HL-60 (cell line): ENCODE data around the gene MPPED1.

ENCODE experiments used
- POLR2AphosphoS5 ChIP-seq: IDR thresholded peaks from 2 replicates; pipeline ENCODE4 v1.6.1; 2012; ENCODE audit warnings: low read depth
- TF ChIP-seq, protein P1 (sequence below): IDR thresholded peaks from one replicate; pipeline ENCODE4 v1.5.1; 2011; ENCODE audit warnings: low read length, control low read depth, inconsistent platforms; ENCODE audit not compliant: insufficient read depth
- TF ChIP-seq, protein P2 (sequence below): IDR thresholded peaks from 2 replicates; pipeline ENCODE4 v1.6.1; 2012; ENCODE audit warnings: low read depth; ENCODE audit not compliant: insufficient replicate concordance

DNA sequence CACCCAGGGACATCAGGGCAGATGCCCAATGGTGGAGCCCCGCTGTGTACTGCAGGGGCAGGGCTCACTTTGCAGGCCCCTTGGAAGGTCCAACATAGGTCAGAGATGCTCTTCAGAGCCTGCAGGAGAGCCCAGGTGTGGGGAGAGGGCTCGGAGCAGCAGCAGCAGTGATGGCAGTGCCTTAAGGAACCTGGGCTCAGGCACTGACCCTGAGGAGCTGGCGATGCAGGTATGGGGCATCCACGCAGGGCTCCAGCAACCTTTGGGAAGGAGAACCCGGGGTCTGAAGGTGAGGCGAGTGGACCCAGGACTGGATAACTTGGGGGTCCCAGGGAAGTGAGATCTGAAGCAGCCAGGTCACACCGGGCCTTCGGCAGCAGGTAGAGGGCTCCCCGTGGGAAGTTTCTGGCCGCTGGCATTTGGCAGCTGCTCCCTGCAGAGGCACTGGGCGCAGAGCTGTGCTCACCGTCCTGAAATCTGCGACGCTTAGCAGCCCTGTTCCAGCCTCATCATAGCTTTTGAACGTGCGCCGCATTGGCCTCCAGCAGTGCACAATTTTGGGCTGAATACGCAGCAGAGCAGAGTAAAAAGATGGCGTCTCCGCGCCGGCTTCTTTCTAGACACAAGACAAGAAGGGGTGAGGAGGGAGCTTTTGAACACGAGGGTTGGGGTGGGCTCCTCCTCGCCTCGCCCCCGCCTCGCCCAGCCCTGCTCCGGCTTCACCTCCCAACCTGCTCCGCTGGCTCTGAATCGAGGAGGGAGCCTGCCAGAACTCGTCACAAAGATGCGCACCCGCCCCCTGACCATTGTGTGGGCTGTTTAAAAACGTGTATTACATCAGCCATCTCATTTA lies 118.8 kb downstream of the MPPED1 start:
- TF ChIP-seq, protein P1, sequence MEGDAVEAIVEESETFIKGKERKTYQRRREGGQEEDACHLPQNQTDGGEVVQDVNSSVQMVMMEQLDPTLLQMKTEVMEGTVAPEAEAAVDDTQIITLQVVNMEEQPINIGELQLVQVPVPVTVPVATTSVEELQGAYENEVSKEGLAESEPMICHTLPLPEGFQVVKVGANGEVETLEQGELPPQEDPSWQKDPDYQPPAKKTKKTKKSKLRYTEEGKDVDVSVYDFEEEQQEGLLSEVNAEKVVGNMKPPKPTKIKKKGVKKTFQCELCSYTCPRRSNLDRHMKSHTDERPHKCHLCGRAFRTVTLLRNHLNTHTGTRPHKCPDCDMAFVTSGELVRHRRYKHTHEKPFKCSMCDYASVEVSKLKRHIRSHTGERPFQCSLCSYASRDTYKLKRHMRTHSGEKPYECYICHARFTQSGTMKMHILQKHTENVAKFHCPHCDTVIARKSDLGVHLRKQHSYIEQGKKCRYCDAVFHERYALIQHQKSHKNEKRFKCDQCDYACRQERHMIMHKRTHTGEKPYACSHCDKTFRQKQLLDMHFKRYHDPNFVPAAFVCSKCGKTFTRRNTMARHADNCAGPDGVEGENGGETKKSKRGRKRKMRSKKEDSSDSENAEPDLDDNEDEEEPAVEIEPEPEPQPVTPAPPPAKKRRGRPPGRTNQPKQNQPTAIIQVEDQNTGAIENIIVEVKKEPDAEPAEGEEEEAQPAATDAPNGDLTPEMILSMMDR, result no peak
- TF ChIP-seq, protein P2, sequence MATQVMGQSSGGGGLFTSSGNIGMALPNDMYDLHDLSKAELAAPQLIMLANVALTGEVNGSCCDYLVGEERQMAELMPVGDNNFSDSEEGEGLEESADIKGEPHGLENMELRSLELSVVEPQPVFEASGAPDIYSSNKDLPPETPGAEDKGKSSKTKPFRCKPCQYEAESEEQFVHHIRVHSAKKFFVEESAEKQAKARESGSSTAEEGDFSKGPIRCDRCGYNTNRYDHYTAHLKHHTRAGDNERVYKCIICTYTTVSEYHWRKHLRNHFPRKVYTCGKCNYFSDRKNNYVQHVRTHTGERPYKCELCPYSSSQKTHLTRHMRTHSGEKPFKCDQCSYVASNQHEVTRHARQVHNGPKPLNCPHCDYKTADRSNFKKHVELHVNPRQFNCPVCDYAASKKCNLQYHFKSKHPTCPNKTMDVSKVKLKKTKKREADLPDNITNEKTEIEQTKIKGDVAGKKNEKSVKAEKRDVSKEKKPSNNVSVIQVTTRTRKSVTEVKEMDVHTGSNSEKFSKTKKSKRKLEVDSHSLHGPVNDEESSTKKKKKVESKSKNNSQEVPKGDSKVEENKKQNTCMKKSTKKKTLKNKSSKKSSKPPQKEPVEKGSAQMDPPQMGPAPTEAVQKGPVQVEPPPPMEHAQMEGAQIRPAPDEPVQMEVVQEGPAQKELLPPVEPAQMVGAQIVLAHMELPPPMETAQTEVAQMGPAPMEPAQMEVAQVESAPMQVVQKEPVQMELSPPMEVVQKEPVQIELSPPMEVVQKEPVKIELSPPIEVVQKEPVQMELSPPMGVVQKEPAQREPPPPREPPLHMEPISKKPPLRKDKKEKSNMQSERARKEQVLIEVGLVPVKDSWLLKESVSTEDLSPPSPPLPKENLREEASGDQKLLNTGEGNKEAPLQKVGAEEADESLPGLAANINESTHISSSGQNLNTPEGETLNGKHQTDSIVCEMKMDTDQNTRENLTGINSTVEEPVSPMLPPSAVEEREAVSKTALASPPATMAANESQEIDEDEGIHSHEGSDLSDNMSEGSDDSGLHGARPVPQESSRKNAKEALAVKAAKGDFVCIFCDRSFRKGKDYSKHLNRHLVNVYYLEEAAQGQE, result no peak
- TF ChIP-seq POLR2AphosphoS5, result no peak
